GM21423 (cell line): ENCODE data around the gene CCDC149.

Experiments
- ATAC-seq: cut with Tn5 transposase; IDR thresholded peaks from one replicate; pipeline ENCODE4 v1.9.1; 2021; ENCODE audit warnings: mild to moderate bottlenecking, moderate library complexity; ENCODE audit not compliant: unreplicated experiment

The CCDC149 gene

DNA sequence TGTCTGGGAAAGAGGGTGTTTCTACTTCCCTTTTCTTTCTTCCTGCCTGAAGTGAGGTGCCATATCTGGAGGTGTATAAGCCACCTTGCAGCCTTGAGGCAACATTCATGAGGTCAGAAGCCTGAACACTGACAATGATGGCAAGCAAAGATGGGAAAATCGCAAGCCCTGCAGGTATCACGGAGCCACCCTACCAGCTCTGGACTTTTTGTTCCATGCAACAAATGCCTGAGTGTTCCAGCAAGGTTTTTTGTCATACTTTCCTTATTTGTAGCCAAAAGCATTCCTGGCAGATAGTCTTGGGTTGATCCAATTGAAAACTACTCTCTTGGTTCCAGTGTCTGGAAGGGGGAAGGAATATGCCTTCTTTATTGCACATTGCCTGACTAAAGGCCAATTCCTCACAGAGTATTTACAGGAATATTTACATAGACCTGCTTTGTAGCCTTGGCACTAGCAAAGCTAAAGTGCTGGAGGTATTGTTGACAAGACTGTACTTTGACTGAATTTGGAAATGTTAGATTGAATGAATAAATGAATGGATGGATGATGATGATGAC, 131.8 kb downstream of the CCDC149 start:
- ATAC-seq = no peak

DNA sequence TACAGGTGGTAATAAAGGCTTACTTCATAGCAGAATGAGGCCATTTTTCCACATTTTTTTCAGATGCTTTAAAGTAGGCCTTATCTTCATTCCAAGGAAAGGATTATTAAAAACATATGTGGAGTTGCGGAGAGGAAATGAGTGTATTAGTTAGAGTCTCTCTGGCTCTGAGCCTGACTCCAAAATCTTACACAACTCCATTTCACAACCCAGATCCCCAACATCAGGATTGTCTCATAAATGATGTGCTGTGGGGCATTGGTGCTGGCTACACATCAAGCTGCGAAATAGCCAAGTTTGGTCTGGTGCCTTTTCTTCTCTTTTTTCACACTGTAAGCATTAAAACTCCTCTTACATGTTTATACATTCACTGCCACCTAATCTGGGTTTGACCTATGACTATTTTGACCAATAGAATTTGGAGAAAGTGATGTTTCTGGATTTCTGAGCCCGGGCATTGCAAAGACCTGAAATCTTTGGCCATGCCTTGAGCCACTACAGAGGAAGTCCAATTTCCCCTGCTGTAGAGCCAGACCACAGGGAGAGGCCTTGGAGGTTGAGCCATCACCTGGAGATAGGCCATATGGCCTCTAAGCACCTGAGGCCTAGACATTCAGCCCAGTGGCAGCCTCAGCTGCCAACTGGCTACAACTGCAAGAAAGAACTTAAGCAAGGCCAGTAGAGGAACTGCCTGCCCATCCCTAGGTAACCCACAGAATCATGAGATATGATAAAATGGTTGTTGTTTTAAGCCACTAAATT, 134.2 kb downstream of the CCDC149 start:
- no peak for ATAC-seq

DNA sequence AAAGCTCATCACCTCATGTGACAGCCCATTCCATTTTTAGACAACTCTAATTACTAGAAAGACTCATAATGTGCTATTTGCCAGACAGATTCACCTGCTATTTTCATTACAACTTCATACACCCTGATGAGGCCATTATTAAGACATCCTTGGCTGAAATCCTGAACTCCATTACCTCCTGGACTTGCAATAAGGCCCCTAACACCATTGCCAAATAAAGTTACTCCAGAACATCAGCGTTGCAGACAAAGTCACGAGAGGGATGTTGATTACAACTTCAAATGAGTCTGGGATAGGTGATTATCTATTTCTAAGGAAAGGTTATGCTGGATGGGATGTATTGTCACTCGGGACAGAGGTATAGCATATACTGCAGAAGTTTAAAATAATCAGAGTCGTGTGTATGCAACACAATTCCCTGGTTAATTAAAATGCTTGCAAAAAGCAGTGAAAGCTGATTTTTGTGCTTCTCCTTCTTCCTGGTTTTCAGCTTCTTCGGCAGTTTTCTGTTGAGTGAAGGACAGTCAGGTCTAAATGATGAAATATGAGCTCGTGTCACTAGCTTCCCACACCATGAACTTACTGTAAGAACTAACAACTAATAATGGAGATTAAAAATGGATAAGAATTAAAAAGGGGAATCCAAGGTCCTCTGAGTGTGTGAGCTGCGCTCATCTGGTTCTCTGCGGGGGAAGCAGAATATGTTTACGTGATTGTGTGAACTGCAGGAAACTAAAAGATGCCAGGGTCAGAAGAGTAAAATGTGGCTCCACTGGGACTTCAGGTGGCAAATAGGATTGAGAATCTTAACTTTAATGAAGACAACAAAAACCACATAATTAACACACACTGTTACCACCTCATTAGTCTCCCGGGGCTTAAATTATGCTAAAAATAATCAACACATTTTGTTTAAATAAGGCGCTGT, 135.0 kb downstream of the CCDC149 start:
- ATAC-seq = no peak

DNA sequence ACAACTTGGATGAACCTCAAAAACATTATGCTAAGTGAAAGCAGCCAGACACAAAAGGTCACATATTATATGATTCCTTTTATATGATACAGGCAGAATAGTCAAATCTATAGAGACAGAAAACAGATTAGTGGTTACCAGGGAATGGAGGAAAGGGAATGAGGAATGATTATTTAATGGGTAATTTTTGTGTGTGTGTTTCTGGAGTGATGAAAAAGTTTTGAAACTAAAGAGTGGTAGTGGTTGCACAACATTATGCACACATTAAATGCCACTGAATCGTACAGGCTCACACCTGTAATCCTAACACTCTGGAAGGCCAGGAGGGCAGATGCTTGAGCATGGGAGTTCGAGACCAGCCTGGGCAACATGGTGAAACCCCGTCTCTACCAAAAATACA, 137.1 kb downstream of the CCDC149 start:
- no peak for ATAC-seq

DNA sequence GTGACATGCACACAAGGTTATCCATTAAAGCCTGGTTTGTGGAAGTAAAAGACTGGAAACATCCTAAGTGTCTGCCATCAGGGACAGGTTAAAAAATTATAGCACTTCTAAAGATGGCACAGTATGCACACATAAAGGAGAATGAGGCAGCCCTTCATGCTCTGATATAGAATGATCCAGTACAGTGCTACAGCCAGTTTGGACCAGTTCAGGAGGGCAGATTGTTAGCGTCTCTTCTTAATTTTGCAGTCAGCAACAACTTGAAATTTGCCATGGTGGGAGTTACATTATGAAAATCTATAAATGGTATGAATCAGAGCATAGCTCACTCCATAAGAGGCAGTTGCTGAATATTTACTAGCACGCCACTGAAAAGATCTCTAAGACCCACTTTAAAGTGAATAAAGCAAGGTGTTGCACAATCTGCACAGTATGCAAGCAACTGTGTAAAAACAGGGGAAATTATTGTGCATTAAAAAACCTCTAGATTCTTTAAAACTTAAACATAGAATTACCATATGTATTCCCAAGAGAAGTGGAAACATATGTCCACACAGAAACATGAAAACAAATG, 137.7 kb downstream of the CCDC149 start:
- no peak for ATAC-seq

DNA sequence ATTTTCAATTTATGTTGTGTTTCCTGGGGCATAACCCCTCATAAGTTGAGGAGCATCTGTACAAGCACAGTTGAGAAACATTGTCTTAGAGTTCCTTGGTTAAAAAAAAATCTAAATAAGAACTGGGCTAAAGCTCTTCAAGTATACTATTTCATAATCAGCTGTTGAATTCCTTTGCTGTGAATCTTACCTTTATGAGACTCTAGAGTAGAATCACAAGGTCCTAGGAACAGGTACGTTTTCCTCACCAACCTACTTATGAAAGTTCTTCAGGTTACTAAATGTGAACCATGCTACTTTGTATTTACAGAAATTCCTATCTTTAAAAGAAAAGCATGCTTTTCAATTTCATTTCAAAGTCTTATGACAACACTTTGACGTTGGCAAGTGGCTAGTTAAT, 138.4 kb downstream of the CCDC149 start:
- no peak for ATAC-seq

DNA sequence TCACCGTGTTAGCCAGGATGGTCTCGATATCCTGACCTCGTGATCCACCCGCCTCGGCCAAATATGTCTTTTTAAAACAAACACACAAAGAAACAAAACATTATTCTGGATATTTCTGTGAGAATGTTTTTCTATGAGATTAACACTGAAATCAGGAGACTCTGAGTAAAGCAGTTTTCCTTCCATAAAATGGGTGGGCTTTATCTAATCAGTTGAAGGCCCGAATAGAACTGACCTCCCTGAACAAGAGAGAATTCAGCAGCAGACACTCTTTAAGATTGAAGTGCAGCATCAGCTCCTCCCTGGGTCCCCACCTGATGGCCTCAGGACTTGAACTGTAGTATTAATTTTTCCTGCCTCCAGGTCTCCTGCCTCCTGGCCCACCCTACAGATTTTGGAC, 139.9 kb downstream of the CCDC149 start:
- ATAC-seq = no peak

DNA sequence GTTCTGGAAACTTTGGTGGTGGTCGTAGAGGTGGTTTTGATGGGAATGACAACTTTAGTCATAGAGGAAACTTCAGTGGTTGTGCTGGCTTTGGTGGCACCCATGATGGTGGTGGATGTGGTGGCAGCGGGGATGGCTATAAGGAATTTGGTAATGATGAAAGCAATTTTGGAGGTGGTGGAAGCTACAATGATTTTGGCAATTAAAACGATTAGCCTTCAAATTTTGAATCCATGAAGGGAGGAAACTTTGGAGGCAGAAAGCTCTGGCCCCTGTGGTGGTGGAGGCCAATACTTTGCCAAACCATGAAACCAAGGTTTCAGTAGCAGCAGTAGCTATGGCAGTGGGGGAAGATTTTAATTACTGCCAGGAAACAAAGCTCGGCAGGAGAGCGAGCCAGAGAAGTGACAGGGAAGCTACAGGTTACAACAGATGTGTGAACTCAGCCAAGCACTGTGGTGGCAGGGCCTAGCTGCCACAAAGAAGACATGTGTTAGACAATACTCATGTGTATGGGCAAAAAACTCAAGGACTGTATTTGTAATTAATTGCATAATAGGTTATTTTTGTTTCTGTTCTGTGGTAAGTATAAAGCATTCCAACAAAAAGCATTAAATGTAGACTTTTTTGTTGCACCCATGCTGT, 140.7 kb downstream of the CCDC149 start:
- ATAC-seq = no peak

DNA sequence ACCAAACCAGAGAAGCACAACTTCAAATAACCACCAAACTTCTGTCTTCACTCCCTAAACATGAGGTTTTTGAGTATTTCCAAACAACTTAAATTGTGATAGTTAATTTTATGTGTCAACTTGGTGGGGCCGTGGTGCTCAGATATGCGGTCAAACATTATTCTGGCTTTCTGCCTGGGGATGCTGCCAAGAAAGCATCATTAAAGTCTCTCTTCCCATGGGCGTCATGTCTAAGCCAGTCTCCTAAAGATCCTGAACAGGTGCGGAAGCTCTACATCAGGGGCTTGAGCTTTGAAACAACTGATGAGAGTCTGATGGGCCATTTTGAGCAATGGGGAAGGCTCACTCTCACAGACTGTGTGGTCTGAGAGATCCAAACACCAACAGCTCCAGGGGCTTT, 141.6 kb downstream of the CCDC149 start:
- ATAC-seq = no peak

DNA sequence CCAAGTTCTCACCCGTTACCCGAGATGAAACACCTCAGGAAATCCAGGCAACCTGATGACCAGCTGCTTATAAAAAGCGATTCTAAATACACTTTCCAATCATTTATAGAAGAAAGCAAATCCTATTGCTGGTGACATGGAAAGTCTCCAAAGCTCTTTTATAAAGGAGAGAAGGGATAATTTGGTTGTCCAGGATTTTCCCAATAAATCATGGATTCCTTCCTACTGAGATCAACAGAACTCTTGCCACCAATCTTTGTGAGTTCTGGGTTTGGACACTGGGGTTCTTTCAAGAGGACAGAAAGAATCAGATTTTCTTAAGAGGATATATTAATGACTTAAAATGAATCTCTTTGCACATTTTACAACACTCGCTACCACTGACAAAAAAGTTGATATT, 142.2 kb downstream of the CCDC149 start:
- no peak for ATAC-seq

DNA sequence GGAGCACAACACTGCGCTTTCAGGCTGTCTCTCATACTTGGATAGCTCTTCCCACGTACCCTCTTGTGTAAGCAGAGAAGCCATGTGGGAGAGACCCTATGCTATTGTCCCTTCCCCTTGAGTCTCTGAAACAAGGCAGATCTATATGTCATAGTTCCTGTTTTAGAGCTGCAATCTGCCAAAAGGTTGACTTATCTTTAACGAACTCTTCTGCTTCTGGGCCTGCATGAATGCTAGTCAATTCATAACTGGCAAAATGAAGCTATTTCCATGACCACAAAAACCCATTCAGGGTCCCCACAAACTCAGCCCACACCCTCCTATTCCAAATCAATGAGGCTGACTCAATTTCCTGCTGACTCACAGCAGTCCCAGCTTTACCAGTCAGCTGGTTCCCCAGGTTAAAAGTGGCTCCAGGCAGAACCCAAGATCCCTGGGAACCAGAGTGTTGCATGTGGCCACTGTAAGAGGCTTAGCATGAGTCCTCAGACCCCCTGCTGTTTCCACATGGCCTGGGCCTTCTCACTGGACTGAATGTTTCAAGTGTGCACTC, 142.7 kb downstream of the CCDC149 start:
- ATAC-seq = peak; percentile 59

DNA sequence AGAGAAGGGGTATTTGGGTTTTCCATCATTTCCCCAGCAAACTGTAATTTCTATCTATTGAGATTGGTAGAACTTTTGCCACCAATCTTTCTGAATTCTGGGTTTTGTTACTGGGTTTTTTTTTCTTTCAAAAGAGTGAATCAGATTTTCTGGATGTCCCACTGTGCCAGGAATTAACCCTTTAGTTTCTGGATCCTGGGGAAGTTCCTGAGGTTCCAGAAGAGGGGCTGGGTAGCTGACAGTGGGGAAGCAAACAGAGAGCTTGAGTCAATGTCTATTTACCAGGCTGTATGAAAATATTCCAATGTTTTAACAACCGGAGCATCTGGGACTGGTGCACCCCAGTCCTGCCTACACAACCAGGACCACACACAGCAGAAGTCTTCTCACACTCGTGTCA, 143.3 kb downstream of the CCDC149 start:
- ATAC-seq = no peak

DNA sequence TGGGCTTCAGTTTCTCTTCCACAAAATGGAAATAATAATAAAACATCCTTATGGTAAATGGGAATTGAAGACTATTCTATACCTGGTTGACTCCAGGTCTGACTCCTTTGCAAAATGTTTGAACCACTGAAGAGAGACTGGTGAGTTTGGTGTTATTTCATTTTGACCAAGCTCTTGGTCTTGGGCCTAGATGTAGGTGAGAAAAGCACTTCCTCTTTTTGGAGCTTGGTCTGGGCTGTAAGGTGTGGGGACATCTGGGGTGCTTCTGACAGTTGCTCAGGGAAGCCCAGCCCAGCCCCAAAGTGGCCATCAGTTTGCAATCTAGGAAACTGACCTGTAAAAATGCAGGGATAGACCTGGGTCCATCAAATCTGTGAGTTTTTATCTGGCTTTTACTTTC, 144.2 kb downstream of the CCDC149 start:
- peak; percentile 77 for ATAC-seq

DNA sequence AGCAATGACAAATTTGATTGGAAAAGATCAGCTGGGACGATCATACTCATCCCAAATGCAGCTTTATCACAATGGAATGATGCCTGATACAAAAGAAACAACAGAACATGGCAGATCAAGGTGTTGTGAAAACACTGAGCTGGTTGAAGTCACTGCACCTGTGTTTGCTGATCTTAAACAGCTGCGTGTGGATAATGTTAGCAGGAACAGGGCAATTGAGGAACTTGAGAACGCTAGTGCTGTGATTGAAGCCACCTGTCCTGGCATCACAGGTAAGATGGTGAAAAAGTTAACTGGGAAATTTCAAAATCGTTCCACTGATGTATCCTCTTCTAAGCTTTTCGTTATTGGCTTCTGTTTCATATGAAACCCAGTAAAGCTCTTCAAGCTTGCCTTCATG, 144.8 kb downstream of the CCDC149 start:
- no peak for ATAC-seq

DNA sequence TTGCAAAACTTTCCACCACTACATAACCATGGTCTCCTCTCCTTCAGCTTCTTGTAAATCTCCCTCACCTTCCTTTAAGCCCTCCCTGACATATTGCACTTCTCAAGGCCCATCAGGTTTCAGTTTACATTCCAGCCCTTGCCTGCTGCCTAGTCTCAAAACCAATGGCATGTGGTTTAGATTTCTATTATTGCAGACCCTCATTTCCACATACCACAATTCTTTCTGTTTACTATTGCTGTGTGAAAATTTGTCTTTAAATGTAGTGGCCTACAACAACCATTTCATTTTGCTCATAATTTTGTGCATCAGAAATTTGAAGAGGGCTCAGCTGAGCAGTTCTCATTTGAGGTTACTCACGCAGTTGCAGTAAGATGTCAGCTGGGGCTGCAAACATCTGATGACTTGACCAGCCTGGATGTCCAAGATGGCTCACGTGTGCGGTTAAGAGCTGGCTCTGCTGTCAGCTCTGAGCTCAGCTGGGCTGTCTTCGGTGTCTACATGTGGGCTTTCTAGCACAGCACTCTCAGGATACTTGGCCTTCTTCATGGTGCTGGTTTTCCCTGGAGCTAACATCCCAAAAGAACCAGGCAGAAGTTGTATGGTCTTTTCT, 147.4 kb downstream of the CCDC149 start:
- no peak for ATAC-seq

DNA sequence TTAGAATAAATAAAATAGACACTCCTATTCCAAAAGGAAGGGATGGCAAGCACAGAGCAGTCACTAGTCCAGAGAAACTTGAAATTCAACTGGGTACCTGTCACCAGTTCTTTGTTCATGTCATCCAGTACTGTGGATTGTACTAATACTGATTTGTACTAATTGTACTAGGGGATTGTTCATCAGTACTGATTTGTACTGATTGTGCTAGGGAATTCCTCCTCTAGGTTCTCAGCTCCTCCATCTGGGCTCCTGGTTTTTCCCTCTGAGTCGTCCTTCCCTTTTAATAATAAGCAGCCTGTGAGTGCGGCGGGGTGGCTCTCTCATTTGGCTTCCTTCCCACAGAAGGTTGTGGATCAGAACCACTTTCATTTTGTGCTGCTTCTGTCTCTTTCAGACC, 148.5 kb downstream of the CCDC149 start:
- ATAC-seq = no peak

DNA sequence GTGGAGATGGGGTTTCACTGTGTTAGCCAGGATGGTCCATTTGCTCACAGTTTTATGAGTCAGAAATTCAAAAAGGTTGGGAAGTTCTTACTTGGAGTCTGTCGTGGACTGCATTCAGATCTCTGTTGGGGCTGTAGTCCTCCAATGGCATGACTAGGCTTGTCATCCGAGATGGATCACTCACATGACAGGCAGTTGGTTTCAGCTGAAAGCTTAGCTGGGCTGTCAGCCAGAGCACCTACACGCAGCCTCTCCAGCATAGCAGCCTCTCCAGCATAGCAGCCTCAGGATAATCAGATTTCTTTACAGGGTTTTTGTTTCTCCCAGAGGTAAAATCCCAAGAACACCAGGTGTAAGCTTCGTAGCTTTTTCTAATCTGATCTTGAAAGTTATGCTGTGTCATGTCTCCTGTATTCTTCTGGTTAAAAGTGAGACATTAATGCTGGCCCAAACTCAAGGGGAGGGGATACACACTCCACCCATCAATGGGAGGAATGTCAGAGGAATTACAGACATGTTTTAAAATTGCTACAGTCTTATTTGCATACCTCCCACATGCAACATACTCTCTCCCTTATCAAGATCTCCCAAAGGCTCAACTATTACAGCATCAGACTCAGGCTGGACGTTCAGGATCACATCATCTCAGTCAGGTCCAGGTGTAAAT, 149.1 kb downstream of the CCDC149 start:
- ATAC-seq = no peak
